ENCODE results near the gene LRRC36. TPM values are rescaled to one million over a fixed set of nuclear protein-coding genes. Genes with fewer than 3 reads are reported as not detected.

LRRC36 gene
- total RNA-seq, 2 donors from 2014 or later, result 1.6 TPM; not detected in 1

DNA sequence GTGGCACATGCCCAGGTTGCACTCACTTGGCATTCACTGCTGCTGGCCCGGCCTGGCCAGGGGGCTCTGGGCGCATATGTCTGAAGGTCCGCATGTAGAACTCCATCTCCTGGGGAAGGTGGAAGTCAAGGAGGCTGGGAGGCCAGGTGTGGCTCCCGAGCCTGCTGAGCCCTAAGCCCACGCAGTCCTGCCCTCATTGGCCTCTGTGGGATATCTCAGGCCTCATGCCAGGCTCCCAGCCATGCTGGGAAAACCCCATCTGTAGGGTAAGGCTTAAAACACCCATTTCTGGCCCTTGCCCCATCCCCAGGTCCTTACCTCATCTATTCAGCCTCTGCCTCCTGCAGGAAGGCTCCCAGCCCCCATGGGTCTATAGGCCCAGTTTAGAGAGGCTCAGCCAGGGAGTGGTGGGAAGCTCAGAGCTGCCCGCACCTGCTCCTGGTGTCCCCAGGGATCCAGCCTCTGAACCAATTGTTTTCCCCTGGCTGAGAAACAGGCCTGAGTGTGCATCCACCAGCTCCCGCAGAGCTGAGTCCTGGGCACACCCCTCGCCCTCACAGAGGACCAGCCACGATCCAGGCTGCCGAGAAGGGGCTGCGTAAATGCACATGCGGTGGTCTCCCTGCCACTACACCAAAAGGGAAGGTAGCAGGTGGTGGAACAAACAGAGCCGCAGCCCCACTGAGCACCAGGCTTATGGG is 69.0 kb downstream of the LRRC36 start:
- peaks cover 9% of the 10 kb centered on the region for H3K4me1 Mint-ChIP-seq
- no peak overlapping the region for H3K4me3 Mint-ChIP-seq
- peaks cover 27% of the 10 kb centered on the region for H3K27me3 Mint-ChIP-seq
- H3K36me3 Mint-ChIP-seq (ENCODE audit: low read depth), result no peaks in the 10 kb centered on the region
- no peak for ATAC-seq (replicated peaks)
- no peak overlapping the region for H3K27ac Mint-ChIP-seq
- H3K9me3 Mint-ChIP-seq, result no peaks in the 10 kb centered on the region

DNA sequence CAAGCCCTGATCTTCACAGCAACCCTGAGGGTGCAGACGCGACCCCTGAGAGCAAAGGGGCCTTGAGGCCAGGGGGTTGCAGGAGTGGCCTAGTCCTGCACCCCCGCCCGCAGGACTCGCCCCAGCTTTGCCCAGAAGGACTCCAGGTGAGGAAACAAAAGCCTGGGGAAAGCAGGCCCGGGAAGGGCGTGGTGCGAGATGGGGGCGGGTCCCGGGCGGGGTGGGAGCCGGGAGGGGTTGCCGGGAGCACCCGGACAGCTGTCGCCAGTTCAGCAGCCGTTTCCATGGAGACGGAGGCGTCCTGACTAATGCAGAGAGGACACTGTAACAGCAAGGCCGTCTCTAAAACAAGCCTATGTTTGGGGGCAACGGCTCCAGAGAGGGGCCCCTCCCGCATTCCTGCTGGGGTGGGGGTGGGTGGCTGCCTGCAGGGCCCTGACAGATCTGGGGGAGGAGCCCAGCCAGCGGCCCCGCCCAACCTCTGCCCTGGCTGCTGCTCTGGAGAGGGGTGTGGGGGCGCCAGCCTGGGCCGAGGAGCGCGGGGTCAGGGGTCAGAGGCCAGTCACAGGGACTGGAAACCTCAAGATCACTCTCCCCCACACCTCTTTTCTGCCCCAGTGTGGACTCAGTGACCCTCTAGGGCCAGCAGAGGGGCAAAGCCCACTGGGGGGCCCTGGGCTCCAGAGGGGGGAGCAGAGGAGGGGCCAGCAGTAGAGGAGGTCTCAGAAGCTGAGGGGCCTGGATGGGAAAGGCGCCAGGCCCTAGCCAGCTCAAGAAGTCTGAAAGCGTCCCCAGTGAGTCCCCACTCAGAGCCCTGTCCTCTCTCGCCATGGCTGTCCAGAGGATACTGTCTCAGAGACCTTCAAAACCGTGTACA is 69.8 kb downstream of the LRRC36 start:
- H3K36me3 Mint-ChIP-seq (ENCODE audit: low read depth), result no peaks in the 10 kb centered on the region
- H3K9me3 Mint-ChIP-seq, result no peaks in the 10 kb centered on the region
- no peak for ATAC-seq (replicated peaks)
- H3K27ac Mint-ChIP-seq, result no peak overlapping the region
- peaks cover 27% of the 10 kb centered on the region for H3K27me3 Mint-ChIP-seq
- no peak overlapping the region for H3K4me3 Mint-ChIP-seq
- peaks cover 9% of the 10 kb centered on the region for H3K4me1 Mint-ChIP-seq

DNA sequence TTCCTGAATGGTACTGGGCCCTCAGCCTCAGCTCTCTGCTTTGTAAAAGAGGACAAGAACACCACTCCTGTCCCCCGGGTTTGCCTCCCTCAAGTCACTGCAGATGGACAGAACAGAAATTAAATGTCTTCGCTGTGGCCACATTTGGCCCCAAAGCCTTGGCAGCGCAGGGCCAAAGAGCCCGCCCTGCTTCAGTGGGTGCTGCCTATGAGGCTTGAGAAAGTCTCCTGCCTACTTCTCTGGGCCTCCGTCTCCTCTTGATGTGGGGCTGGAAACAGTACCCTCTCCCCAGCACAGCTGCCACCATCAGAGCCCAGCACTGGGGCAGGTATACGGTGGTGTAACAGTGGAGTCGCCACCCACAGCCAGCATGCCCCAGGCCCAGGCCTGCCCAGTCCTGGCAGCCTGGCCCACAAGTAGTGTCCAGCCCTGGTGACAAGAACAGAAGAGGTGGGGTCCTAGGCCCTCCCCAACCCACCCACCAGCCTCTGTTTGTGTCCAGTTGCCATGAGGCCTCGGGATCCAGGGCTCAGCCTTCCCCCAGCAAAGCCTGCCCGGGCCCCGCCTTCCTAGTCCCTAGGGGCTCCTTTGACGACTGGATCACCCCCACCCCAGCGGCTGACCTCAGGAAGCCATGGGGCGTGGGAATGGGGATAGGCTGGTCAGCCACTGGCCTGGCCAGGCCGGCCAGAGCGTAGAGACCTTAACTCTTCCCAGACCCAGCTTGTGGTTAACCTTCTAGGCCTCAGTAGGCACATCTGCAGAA is 70.6 kb downstream of the LRRC36 start:
- no peaks in the 10 kb centered on the region for H3K9me3 Mint-ChIP-seq
- H3K4me1 Mint-ChIP-seq, result peaks cover 5% of the 10 kb centered on the region
- H3K4me3 Mint-ChIP-seq, result no peak overlapping the region
- no peak for ATAC-seq (replicated peaks)
- H3K27ac Mint-ChIP-seq, result no peak overlapping the region
- H3K36me3 Mint-ChIP-seq (ENCODE audit: low read depth), result no peaks in the 10 kb centered on the region
- peaks cover 29% of the 10 kb centered on the region for H3K27me3 Mint-ChIP-seq

DNA sequence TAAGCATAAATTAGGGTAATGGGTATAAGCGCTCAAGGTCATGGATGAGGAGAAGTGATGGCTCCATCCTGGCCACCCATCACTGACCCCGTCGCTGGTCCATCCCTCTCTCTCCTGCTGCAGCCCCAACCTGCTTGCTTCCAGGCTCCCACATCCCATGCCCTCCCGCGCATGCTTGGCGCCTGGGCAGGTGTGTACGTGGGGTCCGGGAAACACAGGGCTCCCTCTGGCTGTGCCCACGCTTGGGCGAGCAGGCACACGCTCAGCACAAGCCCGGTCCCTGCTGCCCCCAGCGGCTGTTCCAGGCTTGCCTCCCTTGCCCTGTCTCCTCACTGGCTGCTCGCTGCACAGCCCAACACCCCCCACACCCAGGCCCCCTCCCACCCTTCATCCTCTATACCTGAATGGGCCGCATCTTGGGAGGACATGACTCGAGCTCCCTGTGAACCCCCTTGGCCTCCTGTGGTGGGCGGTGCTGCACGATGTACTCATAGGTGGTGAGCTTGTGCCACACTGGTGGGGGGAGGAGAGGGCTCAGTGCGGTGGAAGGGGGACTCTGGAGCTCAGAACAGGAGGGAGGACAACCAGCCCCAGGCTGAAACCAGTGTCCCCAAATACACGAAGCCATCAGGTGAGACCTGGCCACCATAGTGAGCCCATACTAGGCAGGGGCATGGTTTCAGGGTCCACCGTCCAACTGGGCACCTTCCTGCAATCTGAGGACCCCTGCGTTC is 71.4 kb downstream of the LRRC36 start:
- Mint-ChIP-seq H3K36me3 (ENCODE audit: low read depth) (no peaks in the 10 kb centered on the region), H3K4me3 (no peak overlapping the region), H3K27ac (no peak overlapping the region), H3K9me3 (no peaks in the 10 kb centered on the region), H3K27me3 (peaks cover 25% of the 10 kb centered on the region), H3K4me1 (no peaks in the 10 kb centered on the region)
- ATAC-seq (replicated peaks), result no peak

DNA sequence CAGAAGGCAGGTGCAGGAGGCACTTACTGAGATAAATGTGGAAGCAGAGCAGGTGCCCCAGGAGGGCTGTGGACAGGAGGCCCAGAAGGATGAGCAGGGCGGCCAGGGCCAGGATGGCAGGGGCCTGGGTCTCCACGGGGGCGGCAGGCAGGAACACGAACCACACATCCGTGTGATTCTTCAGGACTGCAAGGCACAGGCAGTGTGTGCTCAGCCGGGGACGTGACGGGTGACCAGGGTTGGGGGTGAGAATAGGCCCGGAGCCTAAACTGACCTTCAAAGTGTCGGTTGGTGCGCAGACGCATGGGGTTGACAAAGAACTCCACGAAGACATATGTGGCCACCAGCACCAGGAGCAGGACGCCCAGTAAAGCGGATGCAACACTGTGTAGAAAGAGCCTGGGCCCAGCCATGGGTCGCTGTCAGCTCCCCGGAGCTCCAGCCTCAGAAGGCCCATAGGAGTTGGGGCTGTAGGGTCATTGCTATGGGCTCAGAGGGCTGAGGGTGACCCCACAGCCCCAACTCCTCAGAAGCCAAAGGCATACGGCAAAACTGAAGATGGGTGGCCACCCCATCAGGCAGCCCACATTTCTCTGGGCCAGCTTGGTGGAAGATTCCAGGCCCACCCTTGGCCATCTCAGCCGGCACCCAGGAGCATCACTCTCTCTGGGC is 72.1 kb downstream of the LRRC36 start:
- Mint-ChIP-seq H3K27me3 (peaks cover 25% of the 10 kb centered on the region), H3K4me1 (no peaks in the 10 kb centered on the region), H3K27ac (no peak overlapping the region), H3K9me3 (no peaks in the 10 kb centered on the region), H3K36me3 (ENCODE audit: low read depth) (no peaks in the 10 kb centered on the region), H3K4me3 (no peak overlapping the region)
- no peak for ATAC-seq (replicated peaks)

DNA sequence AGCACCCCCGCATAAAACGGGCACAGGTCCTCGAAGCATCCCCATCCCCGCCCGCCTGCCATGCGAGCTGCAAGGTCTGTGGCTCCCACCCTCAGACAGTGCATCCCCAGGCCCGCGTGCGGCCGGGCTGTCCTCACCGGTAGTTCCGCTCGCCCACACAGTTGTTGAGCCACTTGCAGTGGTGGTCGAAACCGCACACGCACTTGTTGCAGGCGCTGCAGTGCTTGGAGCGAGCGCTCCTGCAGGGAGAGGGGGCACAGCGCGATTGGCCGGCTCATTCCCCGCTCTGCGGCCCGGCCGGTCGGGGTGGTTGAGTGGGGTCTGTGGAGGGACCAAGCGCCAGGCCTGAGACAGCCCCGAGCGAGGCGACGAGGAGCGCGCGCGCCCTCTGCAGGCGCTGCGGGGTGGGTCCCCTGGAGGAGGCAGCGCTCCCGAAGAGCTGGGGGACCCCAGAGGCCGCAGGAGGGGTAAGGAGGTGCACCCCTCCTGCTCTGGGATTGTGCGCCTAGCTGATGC is 72.7 kb downstream of the LRRC36 start:
- Mint-ChIP-seq H3K27ac (no peak overlapping the region), H3K4me1 (no peaks in the 10 kb centered on the region), H3K4me3 (no peak overlapping the region), H3K9me3 (no peaks in the 10 kb centered on the region), H3K27me3 (peaks cover 21% of the 10 kb centered on the region), H3K36me3 (ENCODE audit: low read depth) (no peaks in the 10 kb centered on the region)
- peak; percentile 88 for ATAC-seq (replicated peaks)

DNA sequence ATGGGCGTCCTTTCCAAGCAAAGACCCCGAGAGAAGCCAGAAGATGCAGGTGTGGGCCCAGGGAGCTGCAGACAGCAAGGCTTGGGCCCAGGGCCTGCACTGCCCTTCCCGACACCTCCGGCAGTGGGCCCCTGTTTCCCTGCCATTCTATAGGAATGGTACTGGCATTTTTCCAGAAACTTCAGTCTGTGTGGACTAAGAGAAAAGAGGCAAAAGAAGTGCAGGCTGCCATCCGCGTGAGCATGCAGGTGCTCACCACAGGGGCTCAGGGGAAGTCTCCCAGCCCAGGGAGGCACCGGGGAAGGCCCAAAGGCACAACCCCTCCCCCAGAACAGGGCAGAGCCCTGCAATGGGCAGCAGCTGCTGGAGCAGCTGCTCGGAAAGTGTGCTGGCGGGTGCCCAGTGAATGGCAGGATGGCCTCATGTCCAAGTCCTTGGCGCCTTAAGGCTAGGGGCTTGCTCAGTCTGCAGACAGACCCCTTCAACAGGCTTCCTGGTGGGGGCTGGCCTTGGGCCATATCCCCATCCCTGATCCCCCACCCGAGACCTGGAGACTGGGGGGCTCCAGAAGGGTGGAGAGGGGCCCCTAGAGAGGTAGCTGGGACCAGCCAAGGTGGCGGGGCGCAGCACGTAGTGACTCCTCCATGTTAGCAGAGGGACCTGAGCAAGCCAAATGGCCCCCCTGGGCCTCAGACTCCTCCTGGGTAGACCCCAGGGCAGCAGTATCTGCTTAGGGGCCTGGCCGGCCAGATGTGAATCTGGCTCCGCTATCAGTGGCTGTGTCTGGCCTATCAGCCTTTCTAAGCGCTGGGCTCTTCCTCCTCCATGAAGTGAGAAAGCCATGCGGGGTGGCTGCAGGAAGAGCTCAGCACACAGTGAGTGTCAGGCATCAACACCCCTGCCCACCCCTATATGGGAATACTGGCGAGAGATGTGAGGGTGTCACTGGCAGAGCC is 73.4 kb downstream of the LRRC36 start:
- no peaks in the 10 kb centered on the region for H3K36me3 Mint-ChIP-seq (ENCODE audit: low read depth)
- H3K4me1 Mint-ChIP-seq, result no peaks in the 10 kb centered on the region
- no peaks in the 10 kb centered on the region for H3K9me3 Mint-ChIP-seq
- H3K27ac Mint-ChIP-seq, result no peak overlapping the region
- peaks cover 20% of the 10 kb centered on the region for H3K27me3 Mint-ChIP-seq
- no peak for ATAC-seq (replicated peaks)
- H3K4me3 Mint-ChIP-seq, result no peak overlapping the region

DNA sequence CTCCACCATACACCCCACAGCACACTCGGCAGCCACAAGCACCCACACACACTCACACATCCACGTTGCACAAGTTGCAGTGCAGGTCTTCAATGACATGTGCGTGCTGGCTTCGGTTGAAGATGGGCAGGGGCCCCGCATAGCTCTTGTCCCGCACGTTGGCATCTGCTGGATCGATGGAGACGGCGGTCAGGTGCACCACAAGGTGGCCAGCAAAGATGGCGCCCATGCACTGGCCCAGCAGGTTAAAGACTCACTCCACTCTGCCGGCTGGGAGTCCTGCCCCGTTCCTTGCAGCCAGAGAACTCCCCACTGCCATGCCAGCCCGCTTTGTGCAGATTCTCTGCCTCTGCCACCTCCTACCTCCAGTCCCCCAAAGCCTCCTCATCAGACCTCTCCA is 74.3 kb downstream of the LRRC36 start:
- Mint-ChIP-seq H3K36me3 (ENCODE audit: low read depth) (no peaks in the 10 kb centered on the region), H3K4me1 (no peaks in the 10 kb centered on the region), H3K27me3 (peaks cover 13% of the 10 kb centered on the region), H3K4me3 (no peak overlapping the region), H3K27ac (no peak overlapping the region), H3K9me3 (no peaks in the 10 kb centered on the region)
- no peak for ATAC-seq (replicated peaks)

DNA sequence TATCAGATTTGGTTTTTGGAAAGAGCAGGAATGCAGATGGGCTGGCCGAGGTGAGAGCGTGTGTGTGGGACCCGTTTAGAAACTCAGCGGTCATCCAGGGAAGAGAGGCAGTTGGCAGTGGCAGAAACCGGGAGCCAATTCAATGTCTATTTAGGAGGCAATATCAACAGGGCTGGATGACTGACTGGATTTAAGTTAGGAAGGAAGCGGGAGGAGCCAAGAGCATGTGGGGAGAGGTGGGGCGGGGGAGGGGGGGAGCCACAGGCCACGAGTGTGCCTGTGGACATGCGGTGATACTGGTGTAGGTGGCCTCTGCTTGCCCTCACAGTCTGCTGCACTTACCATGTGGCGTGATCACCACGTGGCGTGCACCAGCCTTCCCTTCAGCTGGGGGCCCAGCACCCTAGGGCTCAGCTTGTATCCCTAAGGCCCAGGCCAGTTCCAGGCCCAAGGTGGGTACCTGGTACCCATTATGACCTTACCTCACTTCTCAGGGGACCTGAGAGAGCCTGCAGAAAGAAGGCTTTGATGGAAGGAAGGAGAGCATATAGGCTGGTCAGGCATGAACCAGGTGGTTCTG is 77.5 kb downstream of the LRRC36 start:
- Mint-ChIP-seq H3K36me3 (ENCODE audit: low read depth) (no peaks in the 10 kb centered on the region), H3K27me3 (peaks cover 7% of the 10 kb centered on the region), H3K9me3 (no peaks in the 10 kb centered on the region), H3K27ac (no peak overlapping the region), H3K4me3 (no peak overlapping the region), H3K4me1 (no peaks in the 10 kb centered on the region)
- ATAC-seq (replicated peaks), result no peak

DNA sequence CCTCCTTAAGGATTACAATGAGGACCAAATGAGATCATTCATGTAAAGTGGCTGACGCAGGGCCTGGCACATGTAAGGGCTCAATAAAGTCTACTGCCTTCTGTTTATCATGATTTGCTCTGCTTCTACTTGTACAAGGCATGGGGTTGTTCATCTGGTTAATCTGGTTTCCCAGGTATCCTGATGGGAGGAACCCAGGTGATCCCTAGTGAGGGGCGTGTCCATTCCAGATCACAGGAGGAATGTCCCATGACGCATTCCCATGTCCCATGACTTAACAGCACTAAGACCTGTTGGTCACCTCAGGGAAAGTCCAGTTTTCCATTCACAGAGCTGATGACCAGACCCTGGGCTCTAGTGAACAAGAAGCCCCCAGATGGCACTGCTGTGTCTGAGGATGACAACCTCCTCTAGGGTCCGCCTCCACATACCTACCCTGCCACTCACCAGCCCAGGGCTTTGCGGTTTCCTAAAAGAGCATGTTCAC is 78.2 kb downstream of the LRRC36 start:
- Mint-ChIP-seq H3K36me3 (ENCODE audit: low read depth) (no peaks in the 10 kb centered on the region), H3K27me3 (peaks cover 7% of the 10 kb centered on the region), H3K4me3 (no peak overlapping the region), H3K27ac (no peak overlapping the region), H3K4me1 (no peaks in the 10 kb centered on the region), H3K9me3 (no peaks in the 10 kb centered on the region)
- no peak for ATAC-seq (replicated peaks)

DNA sequence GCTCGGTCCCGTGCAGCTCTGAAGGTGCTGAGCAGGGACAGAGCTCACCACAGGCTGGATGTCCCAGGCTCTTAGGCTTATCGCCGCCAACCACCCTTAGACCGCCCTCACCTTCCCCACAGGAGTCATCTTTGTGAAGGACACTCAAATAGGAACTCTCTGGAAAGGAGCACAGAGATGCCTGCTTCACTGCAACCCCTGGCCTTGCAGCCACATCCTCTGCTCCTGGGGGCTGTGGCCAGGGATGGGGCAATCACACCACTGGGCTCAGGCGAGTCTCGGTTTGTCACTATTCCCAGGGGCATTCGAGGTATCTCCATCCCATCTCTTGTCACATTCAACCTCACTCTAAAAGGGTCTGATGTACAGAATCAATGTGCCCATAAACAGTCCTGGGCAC is 78.7 kb downstream of the LRRC36 start:
- H3K27ac Mint-ChIP-seq, result no peak overlapping the region
- no peaks in the 10 kb centered on the region for H3K9me3 Mint-ChIP-seq
- H3K36me3 Mint-ChIP-seq (ENCODE audit: low read depth), result no peaks in the 10 kb centered on the region
- H3K4me1 Mint-ChIP-seq, result no peaks in the 10 kb centered on the region
- H3K27me3 Mint-ChIP-seq, result peaks cover 7% of the 10 kb centered on the region
- ATAC-seq (replicated peaks), result no peak
- H3K4me3 Mint-ChIP-seq, result no peak overlapping the region

DNA sequence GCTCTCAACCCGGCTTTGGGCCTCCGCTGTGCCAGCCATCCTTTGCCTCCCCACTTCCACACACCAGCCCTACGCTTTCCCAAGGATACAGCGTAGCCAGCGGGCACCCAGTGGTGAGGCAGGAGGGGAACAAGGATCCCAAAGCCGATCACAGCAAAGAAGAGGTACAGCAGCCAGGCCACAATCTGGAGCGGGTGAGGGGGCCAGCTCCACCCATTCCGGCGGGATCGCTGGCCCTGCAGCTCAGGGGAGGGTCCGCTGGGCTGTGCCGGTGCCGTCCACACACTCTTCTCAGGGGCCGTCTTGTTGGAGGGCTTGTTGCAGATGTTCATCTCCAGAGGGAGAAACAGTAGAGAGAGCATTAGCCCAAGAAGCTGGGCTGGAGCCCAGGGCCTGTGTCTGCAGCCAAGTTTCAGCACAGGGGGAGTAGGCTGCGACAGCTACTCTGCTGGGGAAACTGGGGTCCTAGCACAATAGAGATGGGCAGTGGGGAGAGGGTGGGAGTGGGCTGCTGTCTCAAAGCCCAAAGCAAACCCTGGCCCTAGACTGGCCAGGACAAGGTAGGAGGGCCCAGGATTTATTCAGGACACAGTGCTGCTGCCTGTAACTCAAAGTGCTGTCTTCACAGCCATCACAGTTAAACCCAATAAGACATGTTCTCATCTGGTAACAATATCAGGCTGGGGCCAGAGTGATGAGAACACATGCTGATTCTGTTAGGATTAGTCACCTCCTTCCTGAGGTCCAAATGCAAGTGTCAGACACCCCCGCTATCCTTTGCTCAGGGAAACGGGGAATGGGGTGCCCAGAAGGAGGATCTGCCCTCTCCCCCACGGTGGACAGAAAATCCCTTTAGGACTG is 79.7 kb downstream of the LRRC36 start:
- Mint-ChIP-seq H3K27me3 (peaks cover 7% of the 10 kb centered on the region), H3K4me1 (no peaks in the 10 kb centered on the region), H3K9me3 (no peaks in the 10 kb centered on the region), H3K36me3 (ENCODE audit: low read depth) (no peaks in the 10 kb centered on the region), H3K27ac (no peak overlapping the region), H3K4me3 (no peak overlapping the region)
- ATAC-seq (replicated peaks), result no peak

All from activated T-helper 17 cell treated with anti-CD3 and anti-CD28 coated beads, Interleukin-2, amount 50 U/mL, for 72 hours (primary cell).